Measurements from ENCODE around the gene PSMA3.
A peak's percentile ranks its signal among the peaks of the same experiment; 100 is the strongest.

The PSMA3 gene

DNA sequence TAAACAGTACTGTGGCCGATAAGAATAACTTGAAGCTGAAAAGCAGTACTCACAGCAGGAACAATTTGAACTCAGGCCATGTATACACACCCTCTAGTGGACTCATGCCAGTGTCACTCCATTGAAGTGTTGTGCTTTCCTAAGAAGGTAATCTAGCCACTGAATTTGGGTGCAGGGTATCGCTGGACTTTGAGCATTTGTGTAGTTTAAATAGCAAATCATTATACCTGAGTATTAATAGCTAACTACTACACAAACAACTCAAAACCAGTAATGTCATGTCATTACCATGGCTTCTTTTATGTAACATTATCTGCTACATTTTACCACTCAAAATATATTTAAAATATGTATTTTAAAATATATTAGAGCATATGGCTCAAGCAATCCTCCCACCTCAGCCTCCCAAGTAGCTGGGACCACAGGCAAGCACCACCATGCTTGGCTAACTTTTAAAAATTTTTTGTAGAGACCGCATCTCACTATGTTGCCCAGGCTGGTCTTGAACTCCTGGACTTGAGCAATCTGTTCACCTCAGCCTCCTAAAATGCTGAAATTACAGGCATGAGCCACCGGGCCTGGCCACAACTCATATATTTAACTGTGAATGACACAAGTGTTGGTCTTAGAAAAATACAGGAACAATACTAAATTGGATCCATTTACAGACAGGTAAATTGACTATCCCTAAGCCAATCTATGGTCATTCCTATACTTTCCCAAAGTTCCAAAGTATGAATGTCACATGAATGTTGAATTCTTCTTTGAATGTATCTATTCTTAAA, 28.1 kb downstream of the PSMA3 start:
- no peak for DNase-seq

DNA sequence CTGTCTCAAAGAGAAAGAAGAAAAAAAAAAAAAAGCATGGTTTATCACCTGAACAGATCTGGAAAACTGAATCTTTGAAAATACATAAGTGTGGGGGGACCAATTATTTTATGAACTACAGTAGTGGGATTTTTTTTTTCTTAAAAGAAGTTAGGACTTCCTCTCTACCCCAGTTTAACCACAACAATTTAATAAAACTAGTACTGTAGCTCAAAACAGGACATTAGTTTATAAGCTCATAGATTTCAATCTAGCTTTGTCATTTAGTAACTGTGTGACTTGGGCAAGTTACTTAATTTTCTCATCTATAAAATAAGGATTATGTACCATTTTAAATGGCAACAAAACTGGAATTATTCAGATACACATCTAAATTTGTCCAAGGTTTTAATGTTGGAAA, 30.2 kb downstream of the PSMA3 start:
- DNase-seq, result no peak

DNA sequence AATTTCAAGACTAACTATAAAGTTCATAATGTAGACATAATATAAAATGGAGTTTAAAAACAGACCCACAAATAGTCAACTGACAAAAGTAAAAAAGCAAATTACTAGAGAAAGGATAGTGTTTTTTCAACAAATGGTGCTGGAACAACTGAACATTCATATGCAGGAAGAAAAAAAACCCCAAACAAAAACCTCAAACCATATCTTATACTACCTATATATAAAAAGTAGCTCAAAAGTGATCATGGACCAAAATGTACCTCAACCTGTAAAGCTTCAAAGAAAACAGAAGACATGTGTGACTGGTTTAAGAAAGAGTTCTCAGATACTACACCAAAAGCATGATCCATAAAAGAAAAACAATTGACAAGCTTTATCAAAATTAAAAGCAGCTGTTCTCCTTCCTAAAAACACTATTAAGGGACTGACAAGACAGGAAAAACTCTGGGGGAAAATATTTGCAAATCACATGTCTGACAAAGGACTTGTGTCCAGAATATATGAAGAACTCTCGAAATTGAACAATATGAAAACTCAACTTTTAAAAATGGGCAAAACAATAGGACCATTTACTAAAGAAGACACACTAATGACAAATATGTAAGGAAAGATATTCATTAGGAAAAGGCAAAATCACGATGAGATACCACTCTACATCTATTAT, 31.0 kb downstream of the PSMA3 start:
- no peak for DNase-seq

DNA sequence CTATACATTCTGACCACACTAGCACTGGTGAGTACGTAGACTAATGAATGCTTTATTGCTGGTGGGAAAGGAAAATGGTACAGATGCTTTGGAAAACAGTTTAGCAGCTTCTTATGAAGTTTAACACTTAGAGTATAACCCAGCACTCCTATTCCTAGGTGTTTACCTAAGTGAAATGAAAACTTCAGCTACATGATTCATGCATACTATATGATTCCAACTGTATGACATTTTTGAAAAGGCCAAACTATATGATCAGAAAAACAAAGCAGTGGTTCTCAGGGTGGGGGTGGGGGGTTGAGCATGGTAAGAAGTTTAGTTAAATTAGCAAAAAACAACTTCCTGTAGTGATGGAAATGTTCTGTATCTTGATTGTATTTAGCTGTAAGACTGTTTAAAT, 31.6 kb downstream of the PSMA3 start:
- DNase-seq, result no peak

DNA sequence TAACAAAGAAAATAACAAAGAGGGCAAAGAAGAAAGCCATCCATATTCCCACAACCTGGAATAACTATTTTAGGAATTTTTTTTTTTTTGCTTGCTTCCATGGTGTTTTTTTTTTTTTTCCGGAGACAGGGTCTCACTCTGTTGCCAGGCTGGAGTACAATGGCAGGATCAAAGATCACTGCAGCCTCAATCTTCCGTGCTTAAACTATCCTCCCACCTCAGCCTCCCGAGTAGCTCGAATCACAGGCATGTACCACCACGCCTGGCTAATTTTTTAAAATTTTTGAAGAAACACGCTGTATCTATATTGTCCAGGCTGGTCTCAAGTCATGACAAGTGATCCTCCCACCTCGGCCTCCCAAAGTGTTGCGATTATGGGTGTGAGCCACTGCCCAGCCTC, 33.5 kb downstream of the PSMA3 start:
- no peak for DNase-seq

DNA sequence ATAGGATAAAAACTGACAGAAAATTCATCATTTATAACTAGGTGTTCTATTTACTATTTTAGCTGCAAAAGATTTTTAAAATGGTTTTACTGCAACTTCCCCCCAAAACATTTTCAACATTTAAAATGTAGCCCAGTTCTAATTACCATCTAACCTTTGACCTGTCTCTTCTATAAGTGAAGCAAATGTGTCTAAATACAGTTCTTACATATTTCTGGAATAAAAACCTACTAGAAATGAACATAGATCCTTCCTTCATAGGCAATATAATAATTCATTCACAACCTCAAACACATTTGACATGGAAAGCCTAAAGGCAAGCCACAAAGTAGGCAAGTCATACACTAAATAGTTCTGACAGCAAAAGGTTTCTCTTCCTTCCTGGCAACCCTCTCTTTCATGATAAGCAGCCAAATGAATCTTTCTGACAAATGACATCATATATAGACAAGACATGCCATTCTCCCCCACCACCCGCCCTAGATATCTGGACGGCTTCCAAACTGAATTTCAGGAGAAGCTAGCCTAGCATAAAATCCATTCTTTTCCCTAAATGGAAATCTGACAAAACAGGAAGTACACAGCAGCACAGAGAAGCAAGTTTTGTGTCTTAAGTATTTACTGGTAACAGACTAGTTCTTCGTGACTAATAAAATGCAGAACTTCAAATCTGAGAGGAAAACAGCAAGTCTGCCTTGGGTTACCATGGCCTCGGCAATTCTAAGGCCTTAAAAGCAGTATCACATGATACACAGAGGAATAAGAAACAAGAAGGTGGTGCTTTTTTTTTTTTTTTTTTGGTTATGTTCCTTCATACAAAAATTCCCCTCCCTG, 36.5 kb downstream of the PSMA3 start:
- DNase-seq, result no peak

DNA sequence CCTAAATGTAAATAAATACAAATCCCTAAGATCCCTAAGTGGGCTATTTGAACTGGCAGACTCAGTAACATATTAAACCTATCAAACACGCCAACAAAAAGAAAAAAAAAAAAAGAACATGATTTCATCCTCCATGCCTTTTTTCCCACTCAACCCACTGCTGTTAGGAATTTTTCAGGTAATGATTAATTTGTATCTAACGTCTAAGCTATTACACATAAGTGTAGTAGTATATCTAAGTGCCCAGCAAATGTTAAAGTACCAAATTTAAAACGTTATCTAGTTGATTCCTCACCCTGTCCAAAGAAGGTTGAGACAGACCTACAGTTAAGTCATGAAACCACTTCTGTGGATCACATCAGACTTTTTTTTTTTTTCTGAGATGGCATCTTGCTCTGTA, 37.3 kb downstream of the PSMA3 start:
- no peak for DNase-seq

DNA sequence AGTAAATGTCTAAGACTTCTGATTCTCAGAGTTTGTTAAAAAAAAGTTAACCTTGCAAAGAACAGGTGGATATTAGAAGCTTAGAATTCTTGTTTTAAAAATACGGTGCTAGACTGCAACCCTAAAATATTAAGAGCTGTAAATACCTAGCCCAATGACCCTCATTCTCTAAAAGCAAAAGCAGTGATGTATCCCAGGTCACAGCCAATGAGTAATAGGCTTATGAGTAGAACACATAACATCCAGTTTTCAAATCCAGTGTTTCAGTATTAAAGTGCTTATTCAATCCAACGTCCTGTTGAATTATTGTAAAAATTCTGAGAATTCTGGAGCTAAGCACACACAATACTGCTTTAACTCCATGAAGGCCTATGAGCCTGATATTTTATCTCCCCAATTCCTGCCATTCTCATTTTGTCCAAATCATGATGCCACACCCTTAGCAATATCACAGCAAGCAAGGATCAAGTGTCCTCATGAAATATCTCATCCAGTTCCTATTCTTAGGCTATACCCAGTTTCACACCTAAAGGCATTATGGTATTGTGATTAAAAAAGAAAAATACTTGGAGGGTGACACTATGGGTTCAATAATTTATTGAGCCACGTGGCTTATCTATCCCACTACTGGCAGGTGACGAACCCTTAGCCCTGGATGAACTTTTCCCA, 38.4 kb downstream of the PSMA3 start:
- no peak for DNase-seq

DNA sequence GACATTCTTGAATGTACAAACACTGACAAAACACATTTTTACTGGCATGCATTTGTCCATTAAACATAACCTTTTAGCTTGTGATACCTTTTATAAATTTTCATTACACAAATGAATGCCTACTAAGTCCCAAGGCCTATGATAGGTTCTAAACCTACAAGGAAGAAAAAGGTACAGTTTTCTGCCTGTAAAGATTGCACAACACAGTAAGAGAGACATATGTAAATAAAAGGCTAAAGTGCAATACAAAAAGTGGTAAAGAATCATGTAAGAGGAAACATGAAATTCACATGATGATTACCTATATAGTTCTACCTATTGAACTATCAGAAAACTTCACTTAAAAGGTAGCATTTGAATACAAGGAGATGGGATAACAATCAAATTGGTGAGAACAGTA, 39.1 kb downstream of the PSMA3 start:
- DNase-seq, result no peak

DNA sequence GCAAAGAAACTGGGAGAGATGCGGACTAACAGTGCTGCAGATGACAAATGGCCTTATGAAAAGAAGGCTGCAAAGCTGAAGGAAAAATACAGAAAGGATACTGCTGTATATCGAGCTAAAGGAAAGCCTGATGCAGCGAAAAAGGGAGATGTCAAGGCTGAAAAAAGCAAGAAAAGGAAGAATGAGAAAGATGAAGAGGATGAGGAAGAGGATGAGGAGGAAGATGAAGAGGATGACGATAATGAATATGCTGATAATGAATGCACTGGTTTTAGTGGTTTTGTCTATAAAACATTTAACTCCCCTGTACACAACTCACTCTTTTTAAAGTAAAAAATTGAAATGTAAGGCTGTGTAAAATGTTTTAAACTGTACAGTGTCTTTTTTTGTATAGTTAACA, 40.5 kb downstream of the PSMA3 start:
- no peak for DNase-seq

DNA sequence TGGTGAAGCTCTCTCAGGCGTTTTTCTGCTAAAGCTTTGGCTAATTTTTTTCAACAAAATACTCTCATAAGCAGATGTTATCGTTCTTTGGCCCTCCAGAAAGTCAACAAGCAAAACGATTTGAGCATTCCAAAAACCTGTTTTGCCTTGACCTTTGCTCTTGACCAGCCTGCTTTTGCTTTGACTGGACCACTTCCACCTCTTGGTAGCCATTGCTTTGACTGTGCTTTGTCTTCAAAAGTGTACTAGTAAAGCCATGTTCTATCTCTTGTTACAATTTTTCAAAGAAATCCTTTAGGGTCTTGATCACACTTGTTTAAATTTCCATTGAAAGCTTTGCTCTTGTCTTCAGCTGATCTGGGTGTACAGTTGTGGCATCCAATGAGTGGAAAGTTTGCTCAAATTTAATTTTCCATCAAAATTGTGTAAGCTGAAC, 43.0 kb downstream of the PSMA3 start:
- no peak for DNase-seq

DNA sequence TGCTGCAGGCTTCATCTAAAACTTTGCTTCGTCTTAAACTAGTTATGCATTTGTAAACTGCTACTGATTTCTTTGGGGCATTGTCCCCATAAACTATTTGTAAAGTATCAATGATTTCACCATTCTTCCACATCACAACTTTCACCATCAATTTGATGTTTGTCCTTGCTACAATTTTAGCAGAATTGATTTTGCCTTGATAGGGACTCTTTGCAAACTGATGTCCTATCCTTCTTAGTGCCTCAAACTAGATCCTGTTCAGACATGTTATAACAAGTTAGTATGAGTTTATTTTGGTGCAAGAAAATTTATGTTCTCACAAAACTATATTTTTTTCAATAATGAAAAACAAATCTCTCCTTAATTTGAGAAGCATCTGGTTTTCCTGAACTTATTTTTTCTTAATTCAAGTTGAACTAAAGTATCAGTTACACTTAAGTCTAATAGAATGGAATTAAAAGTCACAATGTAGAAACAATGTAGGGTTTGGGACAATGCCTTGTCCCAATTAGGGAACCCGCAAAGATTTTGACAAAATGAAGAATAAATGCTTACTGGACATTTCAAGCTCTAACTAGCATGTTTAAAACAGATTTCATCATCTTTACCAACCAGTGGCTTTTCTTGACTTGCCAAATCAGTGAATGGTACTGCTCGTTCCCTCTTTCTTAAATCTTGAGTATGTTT, 43.6 kb downstream of the PSMA3 start:
- DNase-seq, result no peak

DNA sequence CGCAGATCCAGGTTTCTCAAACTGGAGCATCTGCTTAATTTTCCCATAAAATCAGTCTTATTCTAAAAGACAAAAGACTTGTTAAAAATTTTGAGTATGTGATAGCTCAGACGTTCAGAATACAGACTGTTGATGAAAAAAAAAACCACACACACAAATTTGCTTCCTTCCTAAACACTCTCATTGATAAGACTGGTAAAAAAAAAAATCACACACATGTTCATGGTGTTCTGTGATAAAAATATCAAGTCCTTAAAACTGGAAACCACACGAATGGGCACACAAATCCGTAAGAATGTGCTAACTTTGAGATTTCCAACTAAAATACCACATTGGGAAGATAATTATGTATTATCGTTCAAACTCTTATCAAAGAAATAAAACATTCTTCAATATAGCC, 47.0 kb downstream of the PSMA3 start:
- no peak for DNase-seq

DNA sequence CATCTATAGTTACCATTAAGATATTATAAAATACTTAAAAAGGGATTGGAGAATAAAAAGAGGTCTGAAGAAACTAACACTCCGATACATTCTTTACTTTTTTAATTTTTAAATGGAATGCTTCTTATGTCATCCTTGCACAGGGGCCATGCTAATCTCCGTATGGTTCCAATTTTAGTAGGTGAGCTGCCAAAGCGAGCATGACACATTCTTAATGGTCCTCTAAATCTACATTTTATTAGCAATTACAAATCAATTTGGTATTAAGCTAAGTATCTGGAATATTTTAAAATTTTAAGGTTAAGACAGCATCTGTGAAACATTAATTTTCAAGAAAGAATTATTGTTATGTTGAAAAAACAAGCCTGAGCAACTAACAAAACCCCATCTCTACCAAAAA, 47.5 kb downstream of the PSMA3 start:
- no peak for DNase-seq

DNA sequence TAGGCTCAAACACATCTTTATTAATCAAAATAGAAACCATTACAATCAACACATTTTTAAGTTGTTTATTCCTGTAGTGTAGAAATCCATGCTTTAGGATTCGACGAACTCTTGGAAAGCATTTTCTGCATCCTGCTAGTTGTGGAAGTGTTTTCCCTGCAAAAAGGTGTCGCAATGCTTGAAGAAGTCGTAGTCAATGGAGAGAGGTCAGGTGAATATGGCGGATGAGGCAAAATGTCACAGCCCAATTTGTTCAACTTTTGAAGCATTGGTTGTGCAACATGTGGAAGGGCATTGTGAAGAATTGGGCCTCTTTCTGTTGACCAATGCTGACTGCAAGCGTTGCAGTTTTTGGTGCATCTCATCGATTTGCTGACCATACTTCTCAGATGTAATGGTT, 49.6 kb downstream of the PSMA3 start:
- no peak for DNase-seq

DNA sequence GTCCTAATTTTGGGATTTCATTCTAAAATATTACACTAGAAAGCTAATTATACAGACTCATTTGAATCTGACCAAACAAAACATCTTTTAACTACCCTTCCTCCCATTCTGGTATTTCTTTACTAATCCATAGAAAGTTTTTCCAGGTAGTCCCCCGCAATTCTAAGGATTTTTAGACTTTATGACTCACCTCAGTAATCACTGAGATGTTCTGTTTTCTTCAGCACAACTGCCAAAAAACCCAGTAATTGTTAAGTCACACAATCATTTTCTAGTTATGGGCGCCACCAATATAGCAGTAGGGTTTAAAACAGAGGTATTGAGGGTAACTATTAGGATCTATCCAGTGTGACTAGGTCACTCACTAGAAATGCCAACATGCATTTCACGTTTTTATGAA, 52.1 kb downstream of the PSMA3 start:
- DNase-seq, result no peak

DNA sequence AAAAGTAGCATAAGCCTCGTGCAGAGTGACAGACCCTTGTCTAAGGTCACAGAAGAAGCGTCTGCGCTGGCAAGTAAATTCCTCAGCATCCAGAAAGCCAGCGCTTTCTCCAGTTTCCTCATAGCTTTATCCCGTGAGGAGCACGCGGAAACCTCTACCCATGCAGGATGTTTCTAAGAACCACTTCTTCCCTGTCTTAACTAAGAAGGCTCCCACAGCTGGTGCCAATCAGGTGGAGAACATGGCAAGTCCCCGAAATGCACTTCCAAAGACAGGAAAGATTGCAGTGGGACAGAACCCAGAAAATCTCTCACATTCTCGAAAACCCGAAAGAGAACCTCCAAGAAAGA, 52.7 kb downstream of the PSMA3 start:
- no peak for DNase-seq

DNA sequence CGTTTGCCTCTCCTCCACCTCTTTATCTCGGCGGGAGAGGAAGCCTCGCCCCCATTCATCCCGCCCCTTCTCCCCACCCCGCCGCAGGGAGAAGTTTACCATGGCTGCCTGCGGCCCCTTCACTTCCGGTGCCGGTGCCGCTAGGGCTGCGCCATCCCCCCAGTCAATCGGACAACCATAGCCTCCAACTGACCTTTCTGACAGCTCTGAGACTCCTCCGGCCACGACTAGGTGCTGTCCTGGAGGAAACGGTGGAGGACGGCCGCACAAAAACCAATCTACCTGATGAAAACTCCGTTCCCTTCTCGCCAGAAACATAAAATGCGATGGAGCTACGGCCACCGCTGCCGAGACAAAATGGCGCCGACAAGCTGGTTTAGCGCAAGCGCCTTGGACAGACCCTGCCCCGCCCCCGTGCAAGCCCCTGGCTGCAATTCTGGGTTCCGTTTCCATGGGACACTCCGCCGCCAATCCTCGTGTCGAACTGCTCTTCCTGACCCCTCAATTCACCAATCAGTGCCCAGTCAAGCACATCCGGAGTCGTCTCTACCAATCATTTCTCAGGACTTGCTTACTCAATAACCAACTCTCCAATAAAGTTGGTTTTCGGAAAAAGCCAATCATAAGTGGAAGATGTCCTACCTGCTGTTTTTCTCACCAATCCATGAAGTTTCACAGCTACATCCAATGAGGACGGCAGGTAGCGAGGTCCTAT, 53.3 kb downstream of the PSMA3 start:
- peak; percentile 99 for DNase-seq

DNA sequence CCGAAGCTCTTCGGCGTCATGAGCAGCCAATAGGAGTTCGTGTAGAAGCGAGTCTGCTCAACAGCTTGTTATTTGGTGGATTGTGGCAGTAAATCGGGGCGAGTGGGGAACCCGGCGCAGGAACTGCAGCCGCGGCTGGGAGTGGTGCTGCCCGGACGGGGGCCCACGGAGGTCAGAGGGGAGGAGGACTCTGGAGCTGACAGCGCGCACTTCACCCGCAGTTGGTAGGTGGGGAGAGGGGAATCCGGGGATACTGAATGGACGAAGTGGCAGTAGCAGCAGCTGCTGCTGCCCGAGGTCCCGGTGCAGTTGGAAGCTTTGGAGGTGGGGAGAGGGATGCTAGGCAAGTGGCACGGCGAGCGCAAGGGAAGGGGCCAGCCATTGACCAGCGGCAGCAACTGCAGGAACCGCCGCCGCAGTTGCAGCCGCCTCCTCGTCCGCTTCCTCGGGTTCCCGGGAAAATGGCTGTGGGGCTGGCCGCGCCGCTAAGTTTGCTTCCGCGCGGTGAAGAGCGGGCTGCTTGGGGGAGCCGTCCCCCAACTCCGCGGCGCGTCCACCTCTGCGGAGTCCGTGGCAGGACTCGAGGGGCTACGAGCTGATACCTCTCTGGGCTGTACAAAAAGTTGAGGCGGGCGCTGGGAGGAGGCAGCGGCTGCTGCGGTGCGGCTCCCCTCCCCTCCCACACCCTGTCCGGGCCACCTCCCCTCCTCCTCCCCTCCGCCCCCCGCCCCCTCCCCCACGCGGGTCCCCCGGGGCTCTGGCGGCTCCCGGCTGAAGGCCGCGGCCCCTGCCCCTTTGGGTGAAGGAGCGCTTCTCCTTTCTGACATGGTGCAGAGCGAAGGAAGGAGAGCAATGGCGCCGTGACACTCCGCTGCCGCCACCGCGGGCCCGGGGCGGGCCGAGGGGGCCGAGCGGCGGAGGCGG, 54.1 kb downstream of the PSMA3 start, which contains the start of gene ARID4A:
Gene ARID4A (plus strand): TSS at position 79 of the 924 bp plus-strand sequence. CDS start 1,300 bp downstream, outside the sequence.
- DNase-seq, result peak; percentile 89
